ENCODE results near the gene EFNA4.

The EFNA4 gene

DNA sequence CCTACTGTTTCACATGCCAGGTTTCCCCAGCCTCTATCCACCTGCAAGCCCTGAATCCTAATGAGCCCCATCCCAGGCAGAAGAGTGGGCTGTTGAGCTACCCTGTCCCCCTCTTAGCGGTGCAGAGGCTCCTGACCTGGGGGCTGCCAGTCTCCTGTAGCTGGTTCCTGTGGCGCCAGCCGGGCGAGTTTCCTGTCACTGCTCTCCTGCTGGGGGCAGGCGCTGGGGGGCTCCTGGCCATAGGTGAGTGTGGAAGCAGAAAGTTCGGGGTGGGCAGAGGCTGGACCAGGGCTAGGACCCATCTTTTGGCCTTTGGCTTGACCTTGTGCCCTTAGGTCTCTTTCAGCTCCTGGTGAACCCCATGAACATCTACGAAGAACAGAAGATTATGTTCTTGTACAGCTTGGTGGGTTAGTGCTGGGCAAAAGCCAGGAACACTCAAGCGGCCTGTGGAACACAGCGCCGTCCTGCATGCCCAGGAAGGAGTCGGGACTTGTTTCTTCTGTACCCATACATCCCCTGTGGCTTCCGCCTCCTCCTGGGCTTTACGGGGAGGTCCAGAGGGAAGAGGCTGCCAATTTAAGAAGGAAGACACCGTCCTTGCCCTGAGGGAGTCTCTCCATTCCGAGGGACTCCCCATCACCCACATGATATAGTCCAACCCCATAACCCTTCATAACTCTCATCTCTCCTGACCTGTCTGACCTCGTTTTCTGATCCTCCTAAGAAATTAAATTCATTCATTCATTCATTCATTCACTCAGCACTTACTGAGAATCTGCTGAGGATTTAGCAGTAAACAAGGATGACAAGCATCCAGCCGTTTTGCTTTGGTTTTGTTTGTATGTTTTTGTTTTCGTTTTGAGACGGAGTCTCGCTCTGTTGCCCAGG is 29.0 kb upstream of the EFNA4 start:
- DNase-seq: no peak

DNA sequence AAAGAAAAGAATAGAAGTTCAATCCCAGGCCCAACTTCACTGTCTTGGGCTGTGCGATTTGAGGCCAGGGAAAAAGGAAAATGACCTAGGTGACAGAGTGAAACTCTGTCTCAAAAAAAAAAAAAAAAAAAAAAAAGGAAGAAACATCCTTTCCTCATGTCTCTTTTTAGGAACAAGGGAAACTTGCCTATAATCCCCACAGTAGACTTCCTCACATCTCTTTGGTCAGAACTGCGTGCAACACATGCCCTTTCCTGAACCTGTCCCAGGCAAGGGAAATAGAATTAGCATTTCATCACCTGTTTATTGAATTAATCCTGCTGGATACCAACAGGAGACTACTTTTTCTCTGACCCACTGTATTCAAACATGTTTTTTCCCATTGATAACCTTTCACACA is 27.6 kb upstream of the EFNA4 start:
- no peak for DNase-seq

DNA sequence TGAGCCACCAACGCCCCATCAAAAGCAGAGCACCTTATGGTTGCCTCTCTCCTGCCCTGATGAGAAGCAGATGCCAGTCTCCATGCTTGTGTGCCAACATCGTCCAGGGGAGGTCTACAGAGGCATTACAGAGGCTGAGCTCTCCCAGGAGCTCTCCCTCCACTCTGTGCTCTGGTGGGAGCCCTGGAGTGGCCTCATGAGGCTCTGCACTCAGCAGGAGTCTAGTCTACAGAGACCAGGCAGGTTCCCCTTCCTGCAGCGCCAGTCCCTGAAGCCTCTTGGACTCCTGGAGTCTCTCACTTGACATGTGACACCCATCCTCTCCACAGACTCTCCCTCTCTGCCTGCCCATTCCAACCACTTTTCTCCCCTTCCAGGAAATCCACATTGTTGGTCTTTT is 26.5 kb upstream of the EFNA4 start:
- no peak for DNase-seq

DNA sequence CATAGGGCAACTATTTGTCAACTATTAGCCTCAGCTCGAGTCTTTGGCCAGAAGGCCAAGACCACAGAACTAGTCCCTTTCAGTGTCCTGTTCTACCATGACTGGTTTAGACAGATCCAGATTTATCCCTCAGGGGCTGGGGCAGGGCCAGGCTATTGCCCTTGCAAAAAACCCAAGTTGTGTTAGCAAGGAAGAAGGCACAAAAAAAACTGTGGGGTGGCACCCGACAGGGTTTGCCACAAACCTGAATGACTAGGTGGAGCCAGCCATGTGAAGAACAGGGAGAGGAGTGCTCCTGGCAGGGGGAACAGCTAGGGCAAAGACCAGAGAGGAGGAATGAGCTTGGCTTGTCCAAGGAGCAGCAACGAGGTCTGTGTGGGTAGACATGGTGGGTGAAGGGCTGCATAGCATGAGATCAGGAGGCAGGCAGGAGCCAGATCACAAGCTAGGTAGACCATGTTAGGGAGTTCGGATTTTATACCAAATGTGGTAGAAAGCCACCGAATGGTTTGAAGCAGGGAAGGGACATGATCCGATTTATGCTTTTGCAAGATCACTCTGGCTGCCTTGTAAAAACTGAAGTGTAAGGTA is 25.6 kb upstream of the EFNA4 start:
- no peak for DNase-seq

DNA sequence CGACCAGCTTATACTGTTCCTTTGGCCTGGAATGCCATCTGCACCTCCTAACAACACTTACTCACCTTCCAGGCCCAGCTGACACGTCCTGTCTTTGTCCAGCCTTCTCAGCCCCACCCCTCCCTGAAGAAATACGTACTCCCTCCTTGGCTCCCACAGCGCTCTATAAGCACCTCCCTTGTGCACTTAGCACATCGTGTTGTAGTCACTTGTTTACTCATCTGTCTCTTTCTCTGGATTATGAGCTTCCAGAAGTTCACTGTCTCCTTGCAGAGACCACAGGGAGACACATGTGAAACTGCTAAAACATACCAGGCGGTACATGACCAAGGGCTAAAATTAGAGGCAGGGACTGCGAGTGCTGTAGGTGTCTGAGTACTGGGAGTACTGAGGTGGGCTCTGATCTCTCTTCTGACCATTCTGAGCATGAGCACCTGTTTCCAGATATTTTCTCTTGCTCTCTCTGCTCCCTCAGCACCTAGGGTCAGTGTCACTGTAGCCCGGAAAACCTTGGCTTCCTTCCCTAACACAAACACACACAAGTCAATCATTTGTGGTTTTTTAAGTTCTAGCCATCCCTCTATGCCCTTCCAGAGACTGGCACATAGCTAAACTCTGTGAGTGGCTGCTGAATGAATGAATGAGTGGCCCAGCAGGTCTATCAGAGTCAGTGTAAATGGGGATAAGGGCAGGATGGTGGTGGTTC is 24.8 kb upstream of the EFNA4 start:
- no peak for DNase-seq

DNA sequence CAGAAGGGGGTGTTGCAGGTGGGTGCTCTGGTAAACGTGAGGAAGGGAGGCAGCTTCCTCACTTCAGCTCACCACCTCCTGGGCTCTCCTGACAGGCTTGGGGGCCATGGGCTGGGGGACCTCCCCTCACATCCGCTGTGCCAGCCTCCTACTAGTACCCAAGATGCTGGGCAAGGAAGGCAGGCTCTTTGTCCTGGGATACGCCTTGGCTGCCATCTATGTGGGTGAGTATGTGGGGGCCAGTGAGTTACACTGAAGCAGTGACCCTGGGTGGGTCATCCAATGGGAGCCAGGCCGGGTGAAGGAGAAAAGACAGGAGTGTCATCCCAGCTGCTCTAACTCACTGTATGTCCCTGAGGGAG is 24.3 kb upstream of the EFNA4 start:
- no peak for DNase-seq

DNA sequence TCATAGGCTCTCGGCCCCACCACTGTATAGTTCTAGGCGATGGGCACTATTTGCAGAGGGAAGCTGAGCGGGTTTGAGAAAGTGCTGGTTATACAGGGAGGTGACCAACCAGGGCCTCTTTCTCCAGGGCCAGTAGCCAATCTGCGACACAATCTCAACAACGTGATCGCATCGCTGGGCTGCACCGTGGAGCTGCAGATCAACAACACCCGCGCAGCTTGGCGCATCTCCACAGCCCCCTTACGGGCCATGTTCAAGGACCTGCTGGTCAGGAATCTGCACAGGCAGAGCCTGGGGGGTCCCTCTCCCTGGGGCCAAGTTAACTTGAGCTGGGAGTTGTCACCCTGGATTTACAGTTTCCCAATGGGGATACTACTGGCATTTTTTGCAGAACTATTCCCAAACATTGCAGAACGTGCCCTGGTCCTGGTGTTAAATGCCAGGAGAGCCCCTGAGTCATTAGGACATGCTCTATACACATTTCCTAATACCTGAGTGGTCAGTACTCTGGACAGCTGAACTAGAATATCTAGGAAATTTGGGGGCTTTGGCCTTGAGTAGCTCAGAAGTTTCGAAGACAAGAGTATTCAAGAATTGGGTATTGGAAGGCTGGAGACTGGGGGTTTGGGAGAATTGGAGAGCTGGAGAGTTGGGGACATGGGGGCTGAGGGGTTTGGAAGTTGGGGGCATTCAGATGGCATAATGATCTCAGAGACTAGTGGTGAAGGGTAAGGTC is 23.0 kb upstream of the EFNA4 start:
- DNase-seq: no peak

DNA sequence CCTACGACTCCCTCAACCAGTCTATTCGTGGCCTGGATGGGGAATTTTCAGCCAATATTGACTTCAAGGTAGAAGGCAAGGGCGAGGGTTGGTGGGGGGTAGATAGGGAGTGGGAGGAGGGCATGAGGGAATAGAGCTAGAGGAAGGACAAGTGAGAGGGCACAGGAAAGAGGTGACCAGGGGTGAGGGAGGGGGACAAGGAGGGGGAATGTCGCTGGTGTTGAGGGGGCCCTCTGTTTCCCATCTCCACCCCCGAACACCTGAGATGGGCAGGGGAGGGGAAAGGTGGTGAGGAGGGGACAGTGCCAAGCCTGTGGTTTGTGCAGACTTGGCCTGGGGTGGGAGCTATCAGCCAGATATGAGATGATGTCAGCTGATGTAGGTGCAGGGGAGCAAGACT is 20.8 kb upstream of the EFNA4 start:
- DNase-seq: no peak

DNA sequence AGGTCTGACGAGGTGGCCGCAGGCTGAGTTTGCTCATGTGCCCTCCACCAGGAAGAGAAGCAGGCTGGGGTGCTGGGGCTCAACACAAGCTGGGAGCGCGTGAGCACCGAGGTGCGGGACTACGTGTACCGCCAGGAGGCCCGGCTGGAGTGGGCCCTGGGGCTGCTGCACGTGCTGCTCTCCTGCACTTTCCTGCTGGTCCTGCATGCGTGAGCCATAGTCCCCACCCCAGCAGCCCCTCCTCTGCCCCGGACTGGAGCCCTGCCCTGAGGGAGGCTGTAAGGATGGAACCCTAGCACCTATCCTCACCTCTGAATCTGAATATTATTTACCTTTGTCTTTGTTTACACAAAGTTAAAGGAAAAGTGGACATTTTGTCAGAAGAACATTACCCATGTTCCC is 20.2 kb upstream of the EFNA4 start:
- DNase-seq: no peak

DNA sequence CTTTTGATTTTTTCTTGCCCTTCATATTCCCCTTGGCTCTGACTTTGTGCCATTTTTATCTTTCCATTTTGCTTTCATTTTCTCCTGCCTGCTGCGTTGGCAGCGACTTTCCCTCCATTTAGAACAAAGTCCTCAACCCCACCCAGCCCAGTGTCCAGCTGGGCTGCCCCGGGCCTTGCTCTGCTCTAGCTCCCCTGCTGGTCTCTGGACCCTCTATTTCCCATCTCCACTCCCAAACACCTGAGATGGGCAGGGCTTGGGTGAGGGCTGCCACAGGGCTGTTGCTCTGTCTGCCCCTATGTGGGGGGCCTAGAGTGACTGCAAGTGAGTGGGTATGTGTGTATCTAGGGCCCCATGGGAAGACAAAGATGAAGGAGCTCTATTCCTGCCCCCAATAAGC is 19.7 kb upstream of the EFNA4 start:
- DNase-seq: no peak

DNA sequence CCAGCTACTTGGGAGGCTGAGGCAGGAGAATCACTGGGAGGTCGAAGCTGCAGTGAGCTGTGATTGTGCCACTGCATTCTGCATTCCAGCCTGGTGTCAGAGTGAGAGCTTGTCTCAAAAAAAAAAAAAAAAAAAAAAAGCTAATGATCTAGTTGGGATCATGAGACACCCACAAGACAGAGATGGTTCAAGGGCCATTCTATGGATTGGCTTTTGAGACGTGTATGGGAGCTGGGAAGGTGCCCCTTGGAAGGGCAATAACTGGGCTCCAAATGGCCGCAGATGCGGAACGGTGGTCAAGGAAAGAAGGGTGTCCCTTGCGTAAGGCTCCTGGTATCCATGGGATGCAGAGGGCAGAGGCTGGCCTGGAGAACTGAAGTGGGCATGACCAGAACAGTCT is 19.2 kb upstream of the EFNA4 start:
- no peak for DNase-seq

DNA sequence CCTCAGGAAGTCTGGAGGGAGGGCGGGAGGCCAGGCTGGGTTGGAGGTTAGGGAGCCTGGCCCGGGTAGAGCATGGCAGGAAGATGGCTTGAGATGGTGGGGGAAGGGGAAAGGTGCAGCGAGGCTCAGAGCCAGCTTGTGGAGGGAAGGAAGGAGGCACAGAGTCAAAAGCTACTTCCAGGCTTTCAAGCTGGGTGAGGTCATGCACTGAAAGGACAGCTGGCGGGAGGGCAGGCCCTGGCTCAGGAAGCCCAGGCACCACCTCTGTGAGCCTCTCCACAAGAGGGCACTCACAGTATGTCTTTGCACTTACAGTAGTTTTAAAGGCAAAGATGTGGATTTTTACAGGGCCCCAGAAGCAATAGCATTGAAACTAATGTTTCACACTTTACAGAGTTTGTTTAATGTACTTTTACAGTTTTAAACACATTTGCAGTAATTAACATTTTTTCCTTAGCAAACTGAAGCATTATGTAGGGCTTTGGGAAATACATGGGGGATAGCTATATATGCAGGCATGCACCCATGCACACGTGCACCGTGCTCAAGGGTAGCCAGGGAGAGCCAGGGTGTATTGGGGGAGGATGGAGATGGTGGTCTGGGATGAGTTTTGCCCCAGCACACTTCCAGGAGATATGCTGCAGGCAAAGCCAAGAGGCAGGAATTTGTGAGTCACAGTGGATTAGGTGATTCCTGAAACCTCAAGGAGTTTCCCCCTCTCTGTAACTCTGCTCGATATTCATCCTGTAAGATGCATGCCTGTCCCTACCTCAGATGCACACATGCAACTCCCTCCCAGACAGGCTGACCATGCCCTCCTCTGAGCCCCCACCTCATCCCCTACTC is 18.5 kb upstream of the EFNA4 start:
- DNase-seq: peak; percentile 69

DNA sequence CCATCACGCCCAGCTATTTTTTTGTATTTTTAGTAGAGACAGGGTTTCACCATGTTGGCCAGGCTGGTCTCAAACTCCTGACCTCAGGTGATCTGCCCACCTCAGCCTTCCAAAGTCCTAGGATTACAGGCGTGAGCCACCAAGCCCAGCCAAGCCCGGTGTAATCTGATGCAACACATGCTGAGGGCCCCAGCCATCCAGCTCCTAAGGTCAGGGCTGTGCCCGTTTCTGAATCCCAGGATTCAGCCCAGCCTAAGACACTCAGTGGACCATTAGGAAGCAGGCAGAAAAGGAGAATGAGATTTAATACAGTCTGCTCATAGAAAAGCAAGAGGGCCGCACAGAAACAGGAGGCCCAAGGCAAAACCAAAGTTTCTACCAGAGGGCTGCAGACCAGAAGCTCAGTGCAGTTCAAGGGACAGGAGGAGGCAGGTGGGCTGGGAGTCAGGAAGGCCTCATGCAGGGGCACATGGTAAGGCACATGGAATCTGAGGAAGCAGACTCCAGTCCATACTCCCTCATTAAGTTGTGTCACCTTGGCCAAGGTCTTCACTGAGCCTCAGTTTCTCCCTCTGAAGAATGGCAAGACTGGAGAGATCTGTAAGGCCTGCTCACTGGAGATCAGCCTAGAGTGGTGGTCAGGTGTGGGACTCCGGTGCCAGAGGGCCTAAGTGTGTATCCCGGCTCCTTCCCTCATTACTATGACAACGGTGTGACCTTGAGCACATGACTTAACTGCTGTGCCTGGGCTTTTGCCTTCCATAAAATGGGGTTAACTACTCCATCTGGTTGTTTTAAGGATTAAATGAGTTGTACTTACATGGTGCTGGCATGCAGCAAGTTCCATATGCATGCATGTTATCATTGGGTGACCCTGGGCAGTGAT is 14.8 kb upstream of the EFNA4 start:
- DNase-seq: no peak

DNA sequence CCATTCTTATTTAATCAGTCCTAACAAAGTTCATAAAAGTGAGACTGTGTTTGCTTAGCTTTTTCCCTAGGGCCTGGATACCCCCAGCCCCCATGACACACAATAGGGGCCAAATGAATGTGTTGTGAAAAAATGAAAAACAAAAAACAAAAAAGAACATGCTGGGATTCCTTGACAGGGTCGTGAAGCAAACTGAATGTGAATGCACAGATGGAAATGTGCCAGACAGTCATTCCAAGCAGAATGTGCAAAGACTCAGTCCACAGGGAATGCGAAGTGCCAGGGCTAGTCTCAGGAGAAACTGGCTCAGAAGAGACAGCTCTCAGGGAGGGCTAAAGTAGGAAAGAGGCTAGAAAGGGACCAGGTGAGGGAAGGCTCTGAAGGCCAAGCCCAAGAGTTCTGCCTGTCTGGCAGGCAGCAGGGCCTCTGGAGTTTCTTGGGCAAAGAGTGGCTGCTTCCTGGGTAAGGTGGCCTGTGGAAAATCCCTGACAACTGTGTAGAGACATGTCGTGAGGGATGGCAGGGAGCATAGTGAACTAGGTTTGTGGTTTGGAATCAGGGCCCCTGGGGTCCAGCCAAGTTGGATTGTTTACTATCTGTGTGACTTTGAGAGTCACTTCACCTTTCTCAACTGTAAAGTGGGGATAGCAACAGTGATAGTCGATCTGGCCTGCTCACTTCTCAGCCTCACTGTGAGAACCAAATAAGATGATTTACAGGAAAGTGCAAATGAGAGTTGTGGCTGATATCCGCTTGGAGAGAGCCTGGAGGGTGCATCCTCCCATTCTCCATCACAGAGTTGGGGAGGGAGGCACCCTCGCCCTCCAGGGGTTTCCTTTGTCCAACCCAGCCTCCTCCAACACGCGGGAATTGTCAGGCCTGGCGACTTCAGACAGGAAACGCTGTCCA is 13.6 kb upstream of the EFNA4 start:
- DNase-seq: no peak

DNA sequence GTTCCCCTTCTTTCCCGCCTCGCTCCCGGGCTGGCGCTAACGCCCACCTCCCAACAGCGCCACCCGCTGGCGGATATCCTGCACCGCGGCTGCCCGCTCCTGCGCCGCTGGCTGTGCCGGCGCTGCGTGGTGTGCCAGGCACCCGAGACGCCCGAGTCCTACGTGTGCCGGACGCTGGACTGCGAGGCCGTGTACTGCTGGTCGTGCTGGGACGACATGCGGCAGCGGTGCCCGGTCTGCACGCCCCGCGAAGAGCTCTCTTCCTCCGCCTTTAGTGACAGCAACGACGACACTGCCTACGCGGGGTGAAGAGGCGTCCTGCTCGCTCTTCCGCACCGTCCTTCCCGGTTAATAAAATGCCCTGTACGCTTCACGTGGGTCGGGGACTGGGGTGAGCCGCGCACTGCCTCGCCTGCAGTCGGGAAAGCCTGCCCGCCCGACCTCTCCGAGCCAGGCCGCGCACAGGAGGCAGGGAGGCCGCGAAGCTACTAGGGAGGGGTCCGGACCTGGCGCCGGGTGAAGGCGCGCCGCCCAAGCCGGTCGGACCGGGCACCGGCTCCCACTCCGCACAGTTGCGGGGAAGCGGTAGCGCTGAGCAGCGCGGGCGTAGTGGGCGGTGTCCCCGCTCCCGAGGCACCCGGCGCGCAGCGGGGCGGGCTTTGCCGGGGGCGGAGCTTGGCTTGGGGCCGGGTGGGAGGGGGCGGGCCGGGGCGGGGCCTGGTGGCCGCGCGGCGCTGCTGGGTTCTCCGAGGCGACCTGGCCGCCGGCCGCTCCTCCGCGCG is 12.8 kb upstream of the EFNA4 start, which contains the start of gene ADAM15:
TSS of gene ADAM15 (plus strand) at position 757 of the 782 bp plus-strand sequence. CDS start 71 bp downstream, outside the sequence.
- peak; percentile 81 for DNase-seq

DNA sequence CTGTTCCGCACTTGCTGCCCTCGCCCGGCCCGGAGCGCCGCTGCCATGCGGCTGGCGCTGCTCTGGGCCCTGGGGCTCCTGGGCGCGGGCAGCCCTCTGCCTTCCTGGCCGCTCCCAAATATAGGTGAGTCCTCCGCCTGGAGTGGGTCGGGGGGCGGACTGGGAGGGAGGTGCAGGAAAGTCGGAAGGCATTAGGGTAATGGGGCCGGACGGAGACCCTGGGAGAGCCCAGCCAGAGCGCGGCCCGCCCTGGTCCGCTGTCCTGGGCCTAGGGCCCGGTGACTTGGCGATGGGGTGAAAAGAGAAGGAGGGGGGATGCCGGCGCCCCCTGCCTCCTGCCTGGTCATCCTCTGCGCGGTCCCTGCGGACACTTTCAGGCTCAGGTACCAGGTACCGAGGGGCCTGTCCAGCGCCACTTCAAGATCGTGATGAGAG is 12.2 kb upstream of the EFNA4 start:
- DNase-seq: no peak

DNA sequence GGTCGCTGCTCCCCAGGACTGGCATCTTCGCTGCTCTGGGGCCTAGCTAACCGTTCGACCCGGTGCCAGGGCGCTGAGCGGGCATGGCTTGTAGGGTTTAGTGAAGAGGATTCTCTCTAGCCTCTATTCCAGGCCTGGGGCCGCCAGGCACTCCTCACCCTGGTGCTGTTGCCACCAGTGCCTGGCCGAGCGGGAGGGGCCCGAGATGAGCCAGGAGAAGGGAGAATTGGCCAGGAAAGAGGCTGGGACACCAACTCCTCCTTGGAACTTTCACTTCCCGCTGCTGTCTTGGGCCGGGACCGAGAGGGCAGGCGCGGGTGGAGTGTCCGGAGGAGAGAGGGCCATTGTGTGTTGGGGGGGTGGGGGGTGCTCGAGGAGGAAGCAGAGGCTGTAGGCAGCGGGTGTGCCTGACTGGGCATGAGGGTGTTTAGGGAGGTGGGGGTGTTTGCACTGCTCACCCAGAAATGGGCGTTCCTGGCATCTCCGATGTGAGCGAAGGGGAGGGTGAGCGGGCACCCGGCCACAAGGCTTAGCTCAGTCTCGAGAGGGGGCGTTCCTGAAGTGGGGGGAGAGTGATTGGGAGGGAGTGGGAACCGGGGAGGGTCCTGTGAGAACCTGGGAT is 11.7 kb upstream of the EFNA4 start:
- peak; percentile 63 for DNase-seq
